GM19452 (cell line): Measurements from ENCODE around the gene TUBGCP3.
"Not testable (repeated sequence)": the region's sequence is repeated elsewhere in the genome, so short reads cannot be mapped to it uniquely, and the experiment has no call there.

ENCODE experiments used
- ATAC-seq: cut with Tn5 transposase; IDR thresholded peaks from one replicate; pipeline ENCODE4 v1.9.1; 2021; ENCODE audit not compliant: unreplicated experiment

TUBGCP3 gene

DNA sequence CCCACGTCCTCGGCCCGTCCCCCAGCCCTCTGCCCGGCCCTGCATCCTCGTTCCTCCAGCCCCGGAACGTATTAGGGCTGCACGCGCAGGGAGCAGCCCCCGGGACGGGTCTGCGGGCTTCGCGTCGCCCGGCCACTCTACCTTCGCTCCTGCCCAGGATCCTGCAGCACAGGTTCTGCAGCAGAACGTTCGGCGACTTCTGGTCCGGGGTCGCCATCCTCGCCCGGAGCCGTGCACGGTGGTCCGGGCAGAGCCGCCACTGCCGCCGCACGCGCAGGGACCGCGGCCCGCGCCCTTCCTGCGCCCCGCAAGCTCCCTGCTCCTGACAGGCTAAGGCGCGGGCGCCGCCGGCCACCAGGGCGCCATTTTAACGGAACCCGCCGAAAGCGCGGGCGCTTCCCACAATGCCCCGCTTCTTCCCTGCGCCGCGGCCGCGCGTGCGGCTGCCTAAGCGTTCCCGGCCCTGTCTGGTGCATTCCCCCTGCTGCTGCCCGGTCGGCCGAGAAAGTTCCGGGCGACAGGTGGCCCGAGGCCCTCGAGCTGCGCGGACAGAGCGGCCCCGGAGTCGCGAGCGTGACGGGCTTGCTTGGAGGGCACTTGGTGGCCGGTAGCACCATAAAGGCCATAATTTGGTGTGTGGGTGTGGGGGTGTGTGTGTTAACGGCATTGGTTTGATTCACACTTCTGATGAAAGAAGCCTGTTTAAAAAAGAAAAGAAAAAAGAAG lies at the start of gene TUBGCP3:
Gene TUBGCP3, minus strand, starts transcription at position 390 of the 726 bp plus-strand sequence. Its CDS starts 173 bp downstream, at position 217.
- ATAC-seq: peak; percentile 81

GRCh38 chr13:112637017-112637801 lies 49.3 kb upstream of the TUBGCP3 start:
- no peak for ATAC-seq

DNA sequence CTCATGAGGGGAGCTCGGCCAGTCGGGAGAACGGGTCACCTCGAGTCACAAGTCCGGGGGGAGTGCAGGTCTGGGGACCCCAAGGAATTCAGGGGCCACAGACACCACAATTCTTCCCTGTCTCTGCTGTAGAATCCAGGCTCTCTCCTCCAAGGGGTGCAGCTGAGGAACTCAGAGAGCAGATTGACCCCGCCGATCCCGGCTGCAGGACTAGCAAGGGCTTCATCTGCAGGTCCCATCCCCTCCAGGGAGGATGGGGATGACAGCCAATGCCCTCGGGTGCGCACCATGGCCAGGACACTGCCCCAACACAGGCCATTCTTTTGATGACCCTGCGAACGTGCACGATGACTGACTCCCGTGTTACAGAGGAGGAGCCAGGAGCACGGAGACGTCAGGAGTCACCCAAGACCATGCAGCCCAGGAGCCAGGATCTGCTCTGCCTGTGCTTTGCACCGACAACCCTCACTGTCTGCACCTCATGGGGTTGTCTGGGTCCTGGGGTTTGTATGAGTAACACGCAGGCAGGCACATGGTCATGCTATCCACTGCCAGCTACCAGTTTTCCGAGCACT lies 48.5 kb upstream of the TUBGCP3 start:
- no peak for ATAC-seq

DNA sequence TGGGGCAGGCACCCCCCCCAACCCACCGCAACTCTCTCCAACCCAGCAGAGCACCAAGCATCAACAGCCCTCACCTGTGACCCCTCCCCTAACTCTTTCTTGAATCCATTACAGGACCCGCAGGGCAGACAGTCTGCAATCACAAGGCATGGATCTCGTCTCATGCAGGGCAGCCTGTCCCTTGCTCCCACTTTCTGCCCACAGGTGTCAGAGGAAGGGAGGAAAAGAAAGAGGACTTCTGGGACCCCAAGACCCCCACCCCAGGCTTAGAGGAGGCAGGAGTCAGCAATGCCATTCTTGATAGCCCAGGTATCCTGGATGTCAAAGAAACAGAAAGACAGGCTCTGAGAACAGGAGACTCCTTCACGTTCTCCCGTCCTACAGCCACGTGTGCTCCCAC lies 47.4 kb upstream of the TUBGCP3 start:
- ATAC-seq: no peak

DNA sequence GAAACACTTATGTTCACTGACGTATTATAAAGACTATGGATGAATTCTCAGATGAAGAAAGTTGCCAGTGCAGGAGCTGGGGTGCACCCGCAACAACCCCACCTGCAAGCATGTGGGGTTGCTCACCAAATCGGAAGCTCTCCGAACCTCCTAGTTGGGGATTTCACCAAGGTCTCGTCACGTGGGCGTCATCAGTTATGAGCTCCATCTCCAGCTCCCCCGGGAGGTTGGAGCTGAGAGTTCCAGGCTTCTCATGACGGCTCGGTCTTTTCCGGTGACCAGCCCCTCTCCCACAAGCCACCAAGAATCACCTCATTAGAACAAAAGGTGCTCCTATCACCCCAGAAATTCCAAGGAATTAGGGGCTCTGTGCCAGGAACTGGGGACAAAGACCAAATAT lies 46.1 kb upstream of the TUBGCP3 start:
- no peak for ATAC-seq

GRCh38 chr13:112630226-112630625 lies 42.3 kb upstream of the TUBGCP3 start:
- ATAC-seq: not testable (repeated sequence)

DNA sequence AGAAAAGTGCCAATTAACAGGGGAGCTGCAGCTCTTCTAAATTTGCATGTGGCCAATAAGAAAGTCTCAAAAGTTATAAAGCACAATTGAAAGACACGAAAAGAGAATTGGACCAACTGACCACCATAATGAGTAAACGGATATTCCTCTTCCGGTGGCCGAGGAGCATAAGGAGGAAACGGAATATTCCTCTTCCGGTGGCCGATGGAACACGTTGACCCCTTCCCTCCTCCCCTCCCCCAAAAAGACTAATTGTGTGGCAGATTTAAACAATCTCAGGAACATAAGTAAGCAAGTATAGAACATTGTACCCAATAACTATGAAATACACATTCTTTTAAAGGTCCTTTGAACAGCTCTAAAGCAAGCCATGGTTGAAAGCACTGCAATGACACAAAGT lies 41.2 kb upstream of the TUBGCP3 start:
- ATAC-seq: no peak

DNA sequence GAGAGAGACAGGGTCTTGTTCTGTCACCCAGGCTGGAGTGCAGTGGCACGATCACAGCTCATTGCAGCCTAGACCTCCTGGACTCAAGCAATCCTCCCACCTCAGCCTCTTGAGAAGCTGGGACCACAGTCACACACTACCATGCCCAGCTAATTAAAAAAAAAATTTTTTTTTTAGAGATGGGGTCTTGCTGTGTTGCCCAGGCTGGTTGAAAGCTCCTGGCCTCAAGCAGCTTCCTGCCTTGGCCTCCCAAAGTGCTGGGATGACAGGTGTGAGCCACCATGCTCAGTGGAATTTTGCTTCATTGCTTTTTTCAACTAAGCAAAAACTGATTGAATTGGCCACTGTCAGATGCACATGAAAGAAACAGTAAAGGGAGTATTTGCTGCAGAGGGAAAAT lies 39.7 kb upstream of the TUBGCP3 start:
- ATAC-seq: not testable (repeated sequence)

DNA sequence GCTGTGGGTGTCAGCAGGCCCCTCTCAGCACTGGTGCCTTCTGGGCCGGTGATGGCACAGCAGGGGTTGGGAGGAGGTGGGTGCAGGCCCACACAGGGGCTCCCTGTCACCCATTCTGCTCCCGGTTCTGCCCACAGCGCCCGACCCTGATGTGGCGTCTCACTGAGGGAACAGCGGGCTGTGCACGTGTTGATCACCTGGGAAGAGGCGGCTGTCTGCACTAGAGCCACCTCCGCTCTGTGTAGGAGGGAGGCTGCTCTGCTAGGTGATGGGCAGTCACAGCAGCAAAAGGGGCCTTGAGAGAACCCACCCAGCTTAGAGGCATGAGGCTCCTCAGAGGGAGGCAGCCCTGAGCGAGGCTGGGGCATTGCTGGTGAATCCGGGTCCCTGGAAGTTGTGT lies 39.2 kb upstream of the TUBGCP3 start:
- no peak for ATAC-seq

DNA sequence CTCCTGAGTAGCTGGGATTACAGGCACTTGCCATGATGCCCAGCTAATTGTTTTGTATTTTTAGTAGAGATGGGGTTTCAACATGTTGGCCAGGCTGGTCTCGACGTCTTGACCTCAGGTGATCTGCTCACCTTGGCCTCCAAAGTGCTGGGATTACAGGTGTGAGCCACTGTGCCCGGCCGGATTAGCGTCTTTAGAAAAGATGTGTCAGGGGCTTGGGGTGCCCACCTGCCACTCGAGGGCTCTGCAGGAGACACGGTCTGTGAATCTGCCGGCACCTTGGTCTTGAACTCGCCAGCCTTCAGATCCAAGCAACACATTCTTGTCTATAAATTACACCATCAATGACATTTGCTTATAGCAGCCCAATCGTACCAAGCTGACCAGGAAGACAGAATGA lies 38.8 kb upstream of the TUBGCP3 start:
- no peak for ATAC-seq

DNA sequence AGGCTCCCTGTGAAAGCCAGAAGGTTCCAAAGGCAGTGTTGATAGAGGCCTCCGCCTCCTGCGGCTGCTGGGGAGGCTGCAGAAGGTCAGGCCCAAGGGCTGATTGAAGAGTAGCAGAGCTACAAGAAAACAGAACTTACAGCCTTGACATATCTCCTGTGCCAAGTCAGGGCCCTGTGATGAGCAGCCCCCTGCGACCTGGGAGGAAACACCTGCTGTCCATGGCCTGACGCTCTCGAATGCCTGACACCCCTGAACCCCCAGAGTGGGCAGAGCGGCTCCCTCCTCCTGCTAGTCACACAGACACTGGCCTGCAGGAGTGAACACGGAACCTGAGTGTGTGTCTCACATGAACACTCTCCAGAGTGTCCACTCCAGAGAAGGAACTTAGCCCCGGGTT lies 38.2 kb upstream of the TUBGCP3 start:
- ATAC-seq: no peak

GRCh38 chr13:112625698-112626097 lies 37.7 kb upstream of the TUBGCP3 start:
- ATAC-seq: no peak

DNA sequence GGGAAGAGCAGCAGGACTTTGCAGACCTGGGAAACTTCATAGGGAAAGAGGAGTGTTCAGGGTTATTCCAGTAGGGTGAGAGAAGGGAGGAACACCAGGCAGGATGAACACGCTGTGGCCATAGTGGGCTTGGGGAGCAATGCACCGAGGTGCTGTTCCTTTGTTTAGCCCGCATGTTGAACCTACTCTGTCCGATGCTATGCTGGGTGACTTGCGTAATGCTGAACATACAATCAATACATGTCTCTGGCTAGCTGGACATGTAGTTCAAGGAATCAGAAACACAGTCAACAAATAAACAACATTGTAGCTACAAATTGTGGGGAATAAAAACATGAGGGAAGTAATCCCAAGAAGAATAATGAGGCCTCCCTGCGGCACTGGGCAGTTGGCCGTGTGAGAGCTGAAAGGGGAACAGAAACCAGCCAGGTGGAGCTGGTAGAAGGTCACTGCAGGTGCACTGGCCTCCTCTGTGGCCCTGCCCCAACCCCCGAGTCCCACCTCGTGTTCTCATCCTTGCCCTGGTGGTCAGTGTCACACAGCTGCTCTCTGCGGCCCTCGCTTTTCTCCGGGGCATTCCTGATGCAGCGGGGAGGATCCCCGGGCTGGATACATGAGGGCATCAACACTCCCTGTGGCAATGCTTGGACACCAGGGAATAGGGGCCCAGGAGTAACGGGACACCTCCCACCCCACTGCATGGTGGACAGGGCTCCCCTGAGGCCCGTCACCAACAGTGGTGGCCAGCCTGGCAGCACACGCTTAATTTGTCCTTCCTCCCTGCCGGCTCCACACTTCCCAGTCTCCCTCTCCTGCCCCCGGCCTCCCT lies 36.9 kb upstream of the TUBGCP3 start:
- no peak for ATAC-seq

DNA sequence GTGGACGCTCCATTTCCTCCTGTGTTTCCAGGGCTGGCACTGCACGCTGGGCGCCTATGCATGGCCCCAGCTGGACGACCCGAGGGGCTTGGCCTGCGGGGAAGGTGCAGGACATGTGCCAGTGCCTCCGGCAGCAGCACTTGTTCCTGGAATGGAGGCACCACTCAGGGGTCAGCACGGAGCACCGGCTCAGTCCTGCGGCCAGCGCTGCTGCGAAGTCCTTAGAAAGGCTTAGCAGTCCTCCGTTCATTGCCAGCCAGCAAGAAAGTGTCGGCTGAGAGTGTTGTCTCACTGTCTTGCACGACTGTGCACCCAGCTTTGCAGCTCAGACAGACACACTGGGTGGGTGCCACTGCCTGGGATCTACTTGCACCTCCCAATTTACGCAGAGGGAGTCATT lies 36.1 kb upstream of the TUBGCP3 start:
- ATAC-seq: no peak

DNA sequence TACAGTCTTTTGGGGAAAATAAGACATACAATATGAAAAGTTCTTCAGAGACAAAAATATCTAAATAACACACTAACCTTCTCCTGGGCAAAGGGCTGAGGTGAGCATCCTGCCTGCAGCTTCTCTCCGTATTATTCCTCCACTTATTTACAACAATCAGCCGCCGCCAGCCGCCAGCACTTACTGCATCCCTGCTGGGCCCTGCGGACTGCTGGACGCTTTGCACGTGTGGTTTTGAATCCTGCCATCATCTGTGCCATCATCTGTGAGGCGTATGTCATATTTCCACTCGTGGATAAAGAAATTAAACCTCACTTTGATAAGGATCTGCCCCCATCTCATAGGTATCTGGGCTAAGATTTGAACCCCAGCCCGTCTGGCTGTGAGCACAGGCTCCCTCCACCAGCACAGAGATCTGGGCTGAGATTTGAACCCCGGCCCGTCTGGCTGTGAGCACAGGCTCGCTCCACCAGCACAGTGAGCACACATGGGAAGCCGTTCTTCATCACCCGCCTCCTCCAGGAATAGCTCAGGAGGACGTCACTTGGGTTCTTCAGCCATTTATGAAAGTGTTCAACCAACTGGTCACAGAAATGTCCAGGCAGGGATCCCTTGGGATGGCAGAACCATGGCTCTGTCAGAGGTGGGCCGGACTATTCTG lies 35.2 kb upstream of the TUBGCP3 start:
- no peak for ATAC-seq

- no peak for ATAC-seq
These were observed 34.4 kb upstream of the TUBGCP3 start for GRCh38 chr13:112622375-112622774.

GRCh38 chr13:112619730-112620631 lies 32.0 kb upstream of the TUBGCP3 start:
- ATAC-seq: no peak

DNA sequence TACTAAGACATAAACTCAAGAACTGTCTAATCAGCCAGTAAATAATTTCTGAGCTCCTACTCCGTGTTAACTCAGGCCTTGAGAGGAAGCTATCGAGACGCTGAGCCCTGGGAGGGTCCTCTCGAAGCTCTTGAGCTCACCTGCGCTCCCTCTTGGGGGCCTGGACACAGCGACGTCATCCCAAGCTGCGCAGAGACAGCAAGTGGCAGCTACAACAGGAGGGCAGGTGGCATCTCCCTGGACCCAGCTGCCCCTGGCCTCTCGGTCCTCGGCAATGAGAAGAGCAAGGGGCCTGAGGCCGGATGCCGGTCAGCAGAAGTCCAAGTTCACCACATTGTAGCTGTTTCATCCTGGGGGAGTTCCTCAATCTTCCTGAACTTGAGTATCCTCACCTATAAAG lies 30.5 kb upstream of the TUBGCP3 start:
- ATAC-seq: no peak

DNA sequence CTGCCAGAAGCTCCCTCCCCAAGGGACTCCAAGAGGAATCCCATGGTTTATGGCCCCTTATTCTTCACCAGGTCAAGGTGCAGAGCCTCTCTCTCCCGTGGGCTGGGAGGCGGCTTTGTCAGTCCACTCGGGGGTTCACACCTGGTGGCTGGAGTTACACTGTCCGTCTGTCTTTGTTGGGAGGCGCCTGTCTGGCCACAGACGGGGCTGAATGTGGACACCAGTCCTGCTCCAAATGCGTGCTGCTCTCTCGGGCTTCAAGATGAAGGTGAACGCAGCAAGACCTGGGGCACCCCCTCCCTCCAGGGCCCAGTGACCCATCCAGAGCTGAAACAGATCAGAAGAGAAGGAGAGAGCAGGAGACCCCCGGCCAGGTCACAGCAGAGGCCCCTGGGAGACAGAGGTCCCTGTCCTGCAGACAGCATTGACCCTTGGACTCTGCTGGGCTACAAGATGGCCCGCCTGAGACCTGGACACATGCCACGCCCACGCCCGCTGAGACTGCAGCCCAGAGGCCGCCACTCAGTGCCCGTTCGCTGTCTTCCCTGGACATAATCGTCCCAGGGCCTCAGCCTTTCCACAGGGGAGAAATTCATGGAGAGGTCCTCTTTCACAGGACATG lies 29.9 kb upstream of the TUBGCP3 start:
- no peak for ATAC-seq
